Stimulated activated CD4-positive, alpha-beta T cell treated with anti-CD3 and anti-CD28 coated beads, Interleukin-1b, Interleukin-23, amount 100 ng/mL, for 48 hours (primary cell): ENCODE measurements around the gene CHRND.
"Not testable (repeated sequence)": the region's sequence is repeated elsewhere in the genome, so short reads cannot be mapped to it uniquely, and the experiment has no call there.

Experiments used
- DNase-seq: peaks from one replicate; pipeline ENCODE4 v3.0.0-alpha.2; 2020

The CHRND gene

GRCh38 chr2:232528746-232529460 is 2.9 kb downstream of the CHRND start:
- DNase-seq = no peak

- DNase-seq = no peak
Observed at GRCh38 chr2:232529806-232530547, 4.0 kb downstream of the CHRND start.

- DNase-seq = no peak
Observed at GRCh38 chr2:232530626-232531260, 4.8 kb downstream of the CHRND start.

- no peak for DNase-seq
Observed at GRCh38 chr2:232532419-232532818, 6.5 kb downstream of the CHRND start.

GRCh38 chr2:232532821-232533220 is 6.9 kb downstream of the CHRND start:
- DNase-seq = not testable (repeated sequence)

GRCh38 chr2:232533944-232534710 is 8.2 kb downstream of the CHRND start:
- no peak for DNase-seq

GRCh38 chr2:232534940-232535651 is 9.1 kb downstream of the CHRND start:
- no peak for DNase-seq

- DNase-seq = no peak
Observed at GRCh38 chr2:232535761-232536530, 10.0 kb downstream of the CHRND start.

GRCh38 chr2:232537079-232537478 is 11.1 kb downstream of the CHRND start:
- DNase-seq = no peak

- no peak for DNase-seq
Observed at GRCh38 chr2:232537499-232537898, 11.5 kb downstream of the CHRND start.

- no peak for DNase-seq
Observed at GRCh38 chr2:232538671-232539070, 12.7 kb downstream of the CHRND start.

- no peak for DNase-seq
Observed at GRCh38 chr2:232539298-232540231, 13.6 kb downstream of the CHRND start, which contains the start of gene CHRNG. TSS of gene CHRNG (plus strand) at chr2:232539692. CDS start at chr2:232539748, 56 bp downstream.

GRCh38 chr2:232540441-232541041 is 14.6 kb downstream of the CHRND start:
- no peak for DNase-seq

GRCh38 chr2:232541195-232541960 is 15.4 kb downstream of the CHRND start:
- DNase-seq = no peak

- DNase-seq = no peak
Observed at GRCh38 chr2:232541961-232542714, 16.2 kb downstream of the CHRND start.

GRCh38 chr2:232542715-232543467 is 16.9 kb downstream of the CHRND start:
- no peak for DNase-seq

- DNase-seq = no peak
Observed at GRCh38 chr2:232543491-232543890, 17.5 kb downstream of the CHRND start.
